ENCODE data around the gene CRIM1. TPM values are rescaled to one million over a fixed set of nuclear protein-coding genes. Genes with fewer than 3 reads are reported as not detected.

Gene CRIM1
- total and polyA plus RNA-seq, 2 experiments from 2014 or later: 76.4 to 485 TPM

DNA sequence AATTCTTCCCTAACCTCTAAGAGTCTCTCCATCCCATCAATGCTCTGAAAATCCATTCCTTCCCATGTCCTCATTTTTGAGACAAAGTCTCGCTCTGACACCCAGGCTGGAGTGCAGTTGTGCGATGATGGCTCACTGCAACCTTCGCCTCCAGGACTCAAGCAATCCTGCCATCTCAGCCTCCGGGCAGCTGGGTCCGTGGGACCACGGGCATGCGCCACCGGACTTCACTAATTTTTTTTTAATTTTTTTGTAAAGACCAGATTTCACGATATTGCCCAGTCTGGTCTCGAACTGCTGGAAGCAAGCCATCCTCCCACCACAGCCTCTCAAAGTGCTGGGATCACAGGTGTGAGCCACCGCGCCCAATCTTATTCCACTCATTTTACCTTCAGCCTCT lies 240.8 kb downstream of the CRIM1 start:
- Histone ChIP-seq H3K4me1 (ENCODE audit: insufficient read depth) (peaks cover 17% of the 10 kb centered on the region), H3K36me3 (ENCODE audit: low read depth) (peaks cover 5% of the 10 kb centered on the region; the same call in 1 of the 2 replicates), H3K4me3 (peak overlapping the region; percentile 91), H3F3A (ENCODE audit: insufficient read depth) (peaks cover 7% of the 10 kb centered on the region; the same call in 1 of the 2 replicates), H3K9me2 (ENCODE audit: insufficient read depth) (no peaks in the 10 kb centered on the region), H3K79me2 (ENCODE audit: insufficient read depth) (peaks cover 62% of the 10 kb centered on the region), H3K9me3 (ENCODE audit: low read depth) (no peaks in the 10 kb centered on the region), H3K27me3 (replicated peaks; ENCODE audit: insufficient read depth) (no peaks in the 10 kb centered on the region), H3K4me2 (ENCODE audit: unreplicated experiment) (peak overlapping the region; percentile 90), H3K9ac (peak overlapping the region; percentile 79; the same call in 1 of the 2 replicates), H3K27ac (no peak overlapping the region), H2AFZ (no peak overlapping the region), H4K20me1 (ENCODE audit: insufficient read depth) (no peaks in the 10 kb centered on the region)
- TF ChIP-seq EZH2 (IDR thresholded peaks at IDR 0.05; ENCODE audit: insufficient read depth, poor library complexity, severe bottlenecking) (no peak), EZH2phosphoT487 (IDR thresholded peaks at IDR 0.05; ENCODE audit: insufficient read depth, low read depth) (no peak)
- in situ Hi-C loops (cut with MboI): no loop called here
- DNase-seq: no peak
- WGBS, 2 experiments (ENCODE audit: low coverage in 1 of 2, low lambda C conversion rate in 2 of 2, missing lambda C conversion rate in 2 of 2): 96% methylated on average over 12 of the region's 12 CpGs

GRCh38 chr2:36597003-36597531 lies 241.5 kb downstream of the CRIM1 start:
- Histone ChIP-seq H3K9me2 (ENCODE audit: insufficient read depth) (no peaks in the 10 kb centered on the region), H3K27ac (peak overlapping the region; percentile 47; the same call in 1 of the 2 replicates)
- 30 to 34% methylated on average over 18 to 19 of the region's 19 CpGs for WGBS, 2 experiments (ENCODE audit: low coverage in 1 of 2, low lambda C conversion rate in 2 of 2, missing lambda C conversion rate in 2 of 2)

GRCh38 chr2:36597532-36598377 lies 242.2 kb downstream of the CRIM1 start, which contains the start of gene FEZ2:
Gene FEZ2, minus strand, starts transcription at chr2:36598168. Its CDS starts 26 bp downstream, at chr2:36598142.
- peak; percentile 89 for DNase-seq
- peak within 1 kb of the TSS; percentile 47 for H3K27ac ChIP-seq

More at GRCh38 chr2:36597003-36597531, 241.5 kb downstream of the CRIM1 start:
- no peak for TF ChIP-seq EZH2phosphoT487 (IDR thresholded peaks at IDR 0.05; ENCODE audit: insufficient read depth, low read depth)
- TF ChIP-seq EZH2 (IDR thresholded peaks at IDR 0.05; ENCODE audit: insufficient read depth, poor library complexity, severe bottlenecking): no peak
- Histone ChIP-seq H3K9me3 (ENCODE audit: low read depth) (no peaks in the 10 kb centered on the region), H3F3A (ENCODE audit: insufficient read depth) (peaks cover 7% of the 10 kb centered on the region; the same call in 1 of the 2 replicates), H3K27me3 (replicated peaks; ENCODE audit: insufficient read depth) (no peaks in the 10 kb centered on the region), H4K20me1 (ENCODE audit: insufficient read depth) (no peaks in the 10 kb centered on the region), H3K4me2 (ENCODE audit: unreplicated experiment) (peak overlapping the region; percentile 90), H3K36me3 (ENCODE audit: low read depth) (peaks cover 5% of the 10 kb centered on the region; the same call in 1 of the 2 replicates), H3K4me1 (ENCODE audit: insufficient read depth) (peaks cover 17% of the 10 kb centered on the region), H3K4me3 (peak overlapping the region; percentile 91), H3K9ac (peak overlapping the region; percentile 79), H3K79me2 (ENCODE audit: insufficient read depth) (peaks cover 55% of the 10 kb centered on the region), H2AFZ (peak overlapping the region; percentile 68)
- in situ Hi-C loops (cut with MboI): no loop called here
- no peak for DNase-seq

More at GRCh38 chr2:36597532-36598377, 242.2 kb downstream of the CRIM1 start, which contains the start of gene FEZ2:
- in situ Hi-C loops (cut with MboI): no loop called here
- Histone ChIP-seq H3K27me3 (replicated peaks; ENCODE audit: insufficient read depth) (no peaks in the 10 kb centered on the region), H3K9ac (peak within 1 kb of the TSS; percentile 79), H3K9me3 (ENCODE audit: low read depth) (no peaks in the 10 kb centered on the region), H3K9me2 (ENCODE audit: insufficient read depth) (no peaks in the 10 kb centered on the region), H3K4me2 (ENCODE audit: unreplicated experiment) (peak within 1 kb of the TSS; percentile 90), H3K79me2 (ENCODE audit: insufficient read depth) (peaks cover 48% of the 10 kb centered on the region), H3K4me3 (peak within 1 kb of the TSS; percentile 91), H3F3A (ENCODE audit: insufficient read depth) (peaks cover 7% of the 10 kb centered on the region; the same call in 1 of the 2 replicates), H3K4me1 (ENCODE audit: insufficient read depth) (peaks cover 17% of the 10 kb centered on the region), H3K36me3 (ENCODE audit: low read depth) (0 out of 2 replicates have a peak, but pooled peaks cover 5% of the 10 kb centered on the region), H2AFZ (peak within 1 kb of the TSS; percentile 78), H4K20me1 (ENCODE audit: insufficient read depth) (no peaks in the 10 kb centered on the region)
- TF ChIP-seq EZH2 (IDR thresholded peaks at IDR 0.05; ENCODE audit: insufficient read depth, poor library complexity, severe bottlenecking) (no peak), EZH2phosphoT487 (IDR thresholded peaks at IDR 0.05; ENCODE audit: insufficient read depth, low read depth) (no peak)
- WGBS, 2 experiments (ENCODE audit: low coverage in 1 of 2, low lambda C conversion rate in 2 of 2, missing lambda C conversion rate in 2 of 2): 0 to 2% methylated on average over 31 to 42 of the region's 81 CpGs

Other genes with a start within 250 kb of the CRIM1 start
- gene FEZ2, start 242.4 kb downstream of the CRIM1 start, total RNA-seq (2014; rRNA removed; shearing (Covaris generic)): 86.2 and 93.2 TPM in 2 replicates
- 48.8 and 50.5 TPM in 2 replicates for gene FEZ2, start 242.4 kb downstream of the CRIM1 start, polyA plus RNA-seq (2016; fragmentation: Nextera tagmentation; extraction: Ambion mirVana)

Measured in GM23248 (cell line).